K562 (cell line): ENCODE data around the gene CDK11A. TPM values are rescaled to one million over a fixed set of nuclear protein-coding genes. Genes with fewer than 3 reads are reported as not detected.

Experiments used
- ATAC-seq: fragments of 200-7000 bp; cut with Tn5 transposase; 3 replicates; pipeline ENCODE4 v1.9.1; 2020; ENCODE audit warnings: moderate library complexity
- BruUV-seq: library from RNA; stranded (reverse); fragments of 400-500 nt; replicated peaks from 2 replicates; lab custom pipeline; 2021; lab: Mats Ljungman, UMichigan
- CTCF ChIA-PET: fragments of 300-600 bp; formaldehyde crosslinking; extraction: SDS; loops from one replicate; lab custom pipeline; 2021; ENCODE audit warnings: low intra/inter-chr PET ratio; lab: Yijun Ruan, JAX
- POLR2A ChIA-PET: fragments of 300-600, 350-650 bp; sonication (Branson Sonifier 250); formaldehyde crosslinking; extraction: SDS; loops from one replicate; lab custom pipeline; 2021; ENCODE audit warnings: antibody characterized with exemption, inconsistent platforms; lab: Yijun Ruan, JAX
- DNase-seq, 4 experiments: peaks; one replicate each; pipeline versions ENCODE4 v3.0.0 to v3.0.0-alpha.2; 2011 to 2018; ENCODE audit warnings: low spot score in 3 of 4, mixed read lengths in 3 of 4; ENCODE audit errors: extremely low read depth in 1 of 4
- FAIRE-seq: peaks from 2 replicates; lab custom pipeline; 2011; peaks lifted over from hg19 to GRCh38; lab: Jason Lieb, UNC
- H2AFZ ChIP-seq: 2 replicates; pipeline ENCODE4 v1.6.0; 2011; ENCODE audit warnings: low read depth, low read length, control low read depth, inconsistent platforms
- H3K27ac ChIP-seq: fragments of 200-600 bp; 3 replicates; pipeline ENCODE4 v1.8.0; 2011; ENCODE audit warnings: low read depth, mild to moderate bottlenecking, control low read depth, inconsistent platforms, low read length, moderate library complexity, mixed read lengths; ENCODE audit errors: extremely low read depth
- H3K27me3 ChIP-seq, 2 experiments: fragments of 300-600 bp in 1 of 2; 2 replicates in 1 of 2; 3 replicates in 1 of 2; pipeline versions ENCODE4 v1.6.0 to v1.8.0; 2011; ENCODE audit warnings: inconsistent platforms in 2 of 2, low read length in 2 of 2, mild to moderate bottlenecking in 1 of 2, mixed read lengths in 1 of 2, moderate library complexity in 1 of 2; ENCODE audit not compliant: control insufficient read depth in 2 of 2, insufficient read depth in 2 of 2
- H3K36me3 ChIP-seq: fragments of 300-600 bp; 3 replicates; pipeline ENCODE4 v1.8.0; 2011; ENCODE audit warnings: mild to moderate bottlenecking, low read length, inconsistent platforms; ENCODE audit not compliant: control insufficient read depth, insufficient read depth
- H3K4me1 ChIP-seq, 2 experiments: fragments of 200-600 bp in 1 of 2; replicated peaks in 1 of 2; 2 replicates in 1 of 2; 3 replicates in 1 of 2; pipeline versions ENCODE4 v1.5.1 to v1.8.0; 2011; ENCODE audit warnings: inconsistent platforms in 2 of 2, low read length in 2 of 2, mild to moderate bottlenecking in 1 of 2, mixed read lengths in 1 of 2, moderate library complexity in 1 of 2; ENCODE audit not compliant: control insufficient read depth in 2 of 2, insufficient read depth in 2 of 2
- H3K4me2 ChIP-seq: 2 replicates; pipeline ENCODE4 v1.6.1; 2011; ENCODE audit warnings: low read length, control low read depth, inconsistent platforms, mixed read lengths; ENCODE audit not compliant: insufficient read depth
- H3K4me3 ChIP-seq: fragments of 200-600 bp; sonication (generic), shearing (Covaris generic); 2 replicates; pipeline ENCODE4 v1.5.1; 2016; ENCODE audit warnings: control low read depth, inconsistent platforms
- H3K79me2 ChIP-seq: fragments of 200-600 bp; 3 replicates; pipeline ENCODE4 v1.8.0; 2011; ENCODE audit warnings: low read length, inconsistent platforms; ENCODE audit not compliant: control insufficient read depth, insufficient read depth
- H3K9ac ChIP-seq, 2 experiments: 2 replicates each; pipeline versions ENCODE4 v1.6.0 to v1.6.1; 2011; ENCODE audit warnings: low read depth in 2 of 2, low read length in 2 of 2, control low read depth in 1 of 2, inconsistent platforms in 1 of 2, mild to moderate bottlenecking in 1 of 2, mixed read lengths in 1 of 2; ENCODE audit not compliant: insufficient read depth in 1 of 2
- H3K9me1 ChIP-seq: one replicate; pipeline ENCODE4 v1.6.0; 2011; ENCODE audit warnings: inconsistent platforms, mild to moderate bottlenecking, low read length, moderate library complexity; ENCODE audit not compliant: control insufficient read depth, insufficient read depth
- H3K9me3 ChIP-seq: replicated peaks from 2 replicates; pipeline ENCODE4 v1.5.1; 2011; ENCODE audit warnings: low read depth, low read length, inconsistent platforms; ENCODE audit not compliant: control insufficient read depth, insufficient read depth
- H4K20me1 ChIP-seq: replicated peaks from 2 replicates; pipeline ENCODE4 v1.6.1; 2011; ENCODE audit warnings: low read length, inconsistent platforms, mixed read lengths; ENCODE audit not compliant: control insufficient read depth, insufficient read depth
- NR4A1 ChIP-seq, 2 experiments: fragments of 250-450 bp in 1 of 2; fragments of 450-650 bp in 1 of 2; sonication (Bioruptor Pico) in 1 of 2; IDR thresholded peaks; 2 replicates each; pipeline versions ENCODE4 v1.4.0 to v1.6.1; 2016 to 2020; ENCODE audit warnings: mild to moderate bottlenecking in 2 of 2, missing compliant biosample characterization in 1 of 2, missing genetic modification characterization in 1 of 2, moderate library complexity in 1 of 2
- PHF21A ChIP-seq: fragments of 450-650 bp; IDR thresholded peaks from 2 replicates; pipeline ENCODE4 v1.6.1; 2017; ENCODE audit warnings: low read depth, borderline replicate concordance
- RHOXF2B ChIP-seq: fragments of 250-450 bp; sonication (Bioruptor Pico); conservative IDR thresholded peaks from 2 replicates; pipeline ENCODE4 v1.5.1; 2021
- TCF7L2 ChIP-seq: fragments of 150-350 bp; IDR thresholded peaks from 2 replicates; pipeline ENCODE4 v1.6.1; 2016; ENCODE audit warnings: low read depth, mild to moderate bottlenecking, low read length, moderate library complexity
- WGBS: fragments of 100-300 bp; shearing (Covaris generic); methylation state at CpG from one replicate; pipeline ENCODE4 v1.1.6; 2016; ENCODE audit warnings: low coverage, mixed read lengths; ENCODE audit not compliant: insufficient coverage; ENCODE audit errors: missing lambda C conversion rate; 5-methylcytosine and 5-hydroxymethylcytosine counted together
- in situ Hi-C: fragments of 300-500 bp; cut with MboI; formaldehyde crosslinking; loops from 4 replicates; pipeline ENCODE4 v1.15.0; 2018; ENCODE audit warnings: inconsistent platforms, mixed read lengths
- intact Hi-C: fragments of 100-400 bp; cut with micrococcal nuclease; formaldehyde crosslinking; loops from 2 replicates; pipeline ENCODE4 v1.14.2; 2022
- polyA plus RNA-seq, 8 experiments: library from polyadenylated mRNA; depleted of rRNA in 4 of 8; stranded (reverse) in 5 of 8; unstranded in 3 of 8; fragments of >200 nt; fragmentation: Nextera tagmentation in 2 of 8; fragmentation: Illumina TruSeq in 1 of 8; extraction: Ambion mirVana in 2 of 8; extraction: Trizol in 1 of 8; gene quantifications; 2 replicates each; pipeline versions ENCODE4 v1.2.1 to v1.2.3, GENCODE V29; 2011 to 2014; ENCODE audit warnings: inconsistent platforms in 1 of 8, missing spikeins in 1 of 8
- total RNA-seq, 7 experiments: library from RNA; depleted of rRNA in 6 of 7; stranded (reverse); fragments of >200 nt in 6 of 7; fragmentation: Illumina TruSeq in 2 of 7; extraction: Trizol in 2 of 7; gene quantifications; 2 replicates each; pipeline versions ENCODE4 v1.2.1 to v1.2.3, GENCODE V29; 2011 to 2021; ENCODE audit warnings: low replicate concordance in 1 of 7
- TF ChIP-seq, protein P1 (sequence below): fragments of 450-650 bp; formaldehyde crosslinking; IDR thresholded peaks from 2 replicates; pipeline ENCODE4 v1.4.0; 2020; ENCODE audit warnings: mild to moderate bottlenecking, moderate library complexity
- TF ChIP-seq, protein P2 (sequence below): fragments of 450-650 bp; IDR thresholded peaks from 2 replicates; pipeline ENCODE4 v1.6.1; 2016

CDK11A gene
- total and polyA plus RNA-seq, 9 of the 15 experiments (the other 6 are each of a cell fraction or from before 2014, with no cell fraction given): 4.5 to 71.0 (median 43.9) TPM

DNA sequence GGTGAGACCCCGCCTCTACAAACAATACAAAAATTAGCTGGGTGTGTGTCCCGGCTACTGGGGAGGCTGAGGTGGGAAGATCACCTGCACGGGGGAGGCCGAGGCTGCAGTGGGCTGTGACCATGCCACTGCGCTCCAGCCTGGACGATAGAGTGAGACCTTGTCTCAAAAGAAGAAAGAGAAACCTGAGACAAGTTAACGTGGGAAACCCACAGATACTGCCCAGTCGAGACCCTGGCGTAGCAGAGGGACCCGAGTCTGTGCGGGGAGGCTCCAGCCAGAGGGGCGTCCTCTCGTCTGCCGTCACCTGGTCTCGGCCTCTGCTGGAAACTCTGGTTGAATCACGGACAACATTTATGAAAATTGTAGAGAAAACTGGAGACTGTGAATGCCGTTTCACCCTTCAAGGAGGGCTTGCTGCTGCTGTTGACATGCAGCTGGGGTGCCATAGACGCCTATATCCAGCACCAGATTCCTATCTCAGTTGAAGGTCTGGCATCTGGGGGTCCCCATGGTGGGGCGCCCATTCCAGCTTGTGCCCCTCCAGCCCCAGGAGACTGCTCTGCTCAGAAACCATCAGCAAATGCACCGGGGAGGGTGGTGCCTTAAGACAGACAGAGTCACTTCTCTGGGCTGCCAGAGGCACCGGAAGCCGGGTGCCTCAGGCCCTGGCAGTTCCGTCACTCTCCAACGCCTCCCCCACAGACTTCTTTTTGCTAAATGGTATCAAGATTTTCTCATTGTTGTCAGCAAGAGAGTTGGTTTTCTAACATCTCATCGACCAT is 51.8 kb downstream of the CDK11A start:
- Histone ChIP-seq H2AFZ (no peak overlapping the region), H3K9ac (no peak overlapping the region), H3K79me2 (no peaks in the 10 kb centered on the region), H4K20me1 (no peaks in the 10 kb centered on the region), H3K4me2 (no peak overlapping the region), H3K27ac (no peak overlapping the region), H3K4me3 (no peak overlapping the region), H3K9me1 (peaks cover 3% of the 10 kb centered on the region), H3K27me3 (no peaks in the 10 kb centered on the region), H3K4me1 (peaks cover 0 to 4% of the 10 kb centered on the region in 2 experiments; a peak in 1 of 5 replicates), H3K9me3 (no peaks in the 10 kb centered on the region; the same call in 1 of the 2 replicates), H3K36me3 (peaks cover 26% of the 10 kb centered on the region; the same call in 2 of the 3 replicates)
- no TSS peak for BruUV-seq
- WGBS: 82% methylated on average over 25 of the region's 25 CpGs
- in situ Hi-C loops (no loop called here), intact Hi-C loops (no loop called here)
- peak in 1 of 4 experiments; percentile 7 for DNase-seq
- CTCF ChIA-PET: no interaction called here
- ATAC-seq: no peak
- no peak for FAIRE-seq
- TF ChIP-seq PHF21A (no peak), RHOXF2B (CRISPR knock-in tag) (no peak), TCF7L2 (no peak), NR4A1 (CRISPR knock-in tag; IDR thresholded peaks at IDR 0.05) (no peak), NR4A1 (tag; IDR thresholded peaks at IDR 0.05) (no peak)
- TF ChIP-seq, protein P1, sequence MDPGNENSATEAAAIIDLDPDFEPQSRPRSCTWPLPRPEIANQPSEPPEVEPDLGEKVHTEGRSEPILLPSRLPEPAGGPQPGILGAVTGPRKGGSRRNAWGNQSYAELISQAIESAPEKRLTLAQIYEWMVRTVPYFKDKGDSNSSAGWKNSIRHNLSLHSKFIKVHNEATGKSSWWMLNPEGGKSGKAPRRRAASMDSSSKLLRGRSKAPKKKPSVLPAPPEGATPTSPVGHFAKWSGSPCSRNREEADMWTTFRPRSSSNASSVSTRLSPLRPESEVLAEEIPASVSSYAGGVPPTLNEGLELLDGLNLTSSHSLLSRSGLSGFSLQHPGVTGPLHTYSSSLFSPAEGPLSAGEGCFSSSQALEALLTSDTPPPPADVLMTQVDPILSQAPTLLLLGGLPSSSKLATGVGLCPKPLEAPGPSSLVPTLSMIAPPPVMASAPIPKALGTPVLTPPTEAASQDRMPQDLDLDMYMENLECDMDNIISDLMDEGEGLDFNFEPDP (CRISPR knock-in tag): no peak
- TF ChIP-seq, protein P2, sequence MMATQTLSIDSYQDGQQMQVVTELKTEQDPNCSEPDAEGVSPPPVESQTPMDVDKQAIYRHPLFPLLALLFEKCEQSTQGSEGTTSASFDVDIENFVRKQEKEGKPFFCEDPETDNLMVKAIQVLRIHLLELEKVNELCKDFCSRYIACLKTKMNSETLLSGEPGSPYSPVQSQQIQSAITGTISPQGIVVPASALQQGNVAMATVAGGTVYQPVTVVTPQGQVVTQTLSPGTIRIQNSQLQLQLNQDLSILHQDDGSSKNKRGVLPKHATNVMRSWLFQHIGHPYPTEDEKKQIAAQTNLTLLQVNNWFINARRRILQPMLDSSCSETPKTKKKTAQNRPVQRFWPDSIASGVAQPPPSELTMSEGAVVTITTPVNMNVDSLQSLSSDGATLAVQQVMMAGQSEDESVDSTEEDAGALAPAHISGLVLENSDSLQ: no peak
- POLR2A ChIA-PET: interaction anchor here (0.5 to 1.0 kb wide), 2 partner anchors 11 to 272 kb away, joined by 3 read pairs; no protein-coding TSS in a partner anchor
